ENCODE data around the gene ZDHHC3. TPM values are rescaled to one million over a fixed set of nuclear protein-coding genes. Genes with fewer than 3 reads are reported as not detected.
"Not testable (repeated sequence)": the region's sequence is repeated elsewhere in the genome, so short reads cannot be mapped to it uniquely, and the experiment has no call there.

The ZDHHC3 gene
- total and polyA plus RNA-seq, 2 experiments from 2014 or later: 60.3 to 62.0 TPM

DNA sequence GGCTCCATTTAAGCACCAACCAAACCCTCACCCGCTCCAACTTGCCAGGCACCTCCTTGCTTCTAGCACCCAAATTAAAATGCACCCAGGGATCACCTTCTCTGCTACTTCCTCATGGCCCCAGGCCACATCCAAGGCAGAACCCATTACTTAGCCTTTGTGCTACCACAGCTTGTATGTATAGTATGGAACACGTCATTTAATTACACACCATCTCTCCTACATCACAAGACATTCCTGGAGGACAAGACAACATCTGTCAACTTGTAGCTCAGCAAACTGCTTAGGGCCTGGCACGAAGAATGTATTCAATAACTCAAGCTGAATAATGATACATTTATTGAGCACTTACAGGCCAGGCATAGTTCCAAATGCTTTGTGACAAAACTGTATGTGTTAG, 23.3 kb downstream of the ZDHHC3 start:
- Histone ChIP-seq H3K4me2 (no peak overlapping the region), H3K9me3 (ENCODE audit: low read depth) (no peaks in the 10 kb centered on the region), H3K27me3 (no peaks in the 10 kb centered on the region), H2AFZ (no peak overlapping the region), H4K20me1 (ENCODE audit: insufficient read depth, poor library complexity, severe bottlenecking) (peaks cover 3% of the 10 kb centered on the region), H3K4me3 (no peak overlapping the region), H3K27ac (no peak overlapping the region), H3K79me2 (peaks cover 18% of the 10 kb centered on the region), H3K4me1 (ENCODE audit: insufficient read depth) (no peaks in the 10 kb centered on the region), H3K9me2 (replicated peaks; ENCODE audit: insufficient read depth) (no peaks in the 10 kb centered on the region), H3K36me3 (replicated peaks; ENCODE audit: insufficient read depth, low read depth) (no peaks in the 10 kb centered on the region)
- WGBS (ENCODE audit: low lambda C conversion rate, missing lambda C conversion rate): 95% methylated on average over 3 of the region's 3 CpGs
- TF ChIP-seq EZH2 (IDR thresholded peaks at IDR 0.05; ENCODE audit: borderline replicate concordance) (no peak), EZH2phosphoT487 (IDR thresholded peaks at IDR 0.05; ENCODE audit: low read depth, severe bottlenecking, unreplicated experiment) (no peak)
- TF ChIP-seq, protein P1, sequence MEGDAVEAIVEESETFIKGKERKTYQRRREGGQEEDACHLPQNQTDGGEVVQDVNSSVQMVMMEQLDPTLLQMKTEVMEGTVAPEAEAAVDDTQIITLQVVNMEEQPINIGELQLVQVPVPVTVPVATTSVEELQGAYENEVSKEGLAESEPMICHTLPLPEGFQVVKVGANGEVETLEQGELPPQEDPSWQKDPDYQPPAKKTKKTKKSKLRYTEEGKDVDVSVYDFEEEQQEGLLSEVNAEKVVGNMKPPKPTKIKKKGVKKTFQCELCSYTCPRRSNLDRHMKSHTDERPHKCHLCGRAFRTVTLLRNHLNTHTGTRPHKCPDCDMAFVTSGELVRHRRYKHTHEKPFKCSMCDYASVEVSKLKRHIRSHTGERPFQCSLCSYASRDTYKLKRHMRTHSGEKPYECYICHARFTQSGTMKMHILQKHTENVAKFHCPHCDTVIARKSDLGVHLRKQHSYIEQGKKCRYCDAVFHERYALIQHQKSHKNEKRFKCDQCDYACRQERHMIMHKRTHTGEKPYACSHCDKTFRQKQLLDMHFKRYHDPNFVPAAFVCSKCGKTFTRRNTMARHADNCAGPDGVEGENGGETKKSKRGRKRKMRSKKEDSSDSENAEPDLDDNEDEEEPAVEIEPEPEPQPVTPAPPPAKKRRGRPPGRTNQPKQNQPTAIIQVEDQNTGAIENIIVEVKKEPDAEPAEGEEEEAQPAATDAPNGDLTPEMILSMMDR (IDR thresholded peaks at IDR 0.05; ENCODE audit: poor library complexity): no peak
- no peak for DNase-seq (ENCODE audit: low spot score)

DNA sequence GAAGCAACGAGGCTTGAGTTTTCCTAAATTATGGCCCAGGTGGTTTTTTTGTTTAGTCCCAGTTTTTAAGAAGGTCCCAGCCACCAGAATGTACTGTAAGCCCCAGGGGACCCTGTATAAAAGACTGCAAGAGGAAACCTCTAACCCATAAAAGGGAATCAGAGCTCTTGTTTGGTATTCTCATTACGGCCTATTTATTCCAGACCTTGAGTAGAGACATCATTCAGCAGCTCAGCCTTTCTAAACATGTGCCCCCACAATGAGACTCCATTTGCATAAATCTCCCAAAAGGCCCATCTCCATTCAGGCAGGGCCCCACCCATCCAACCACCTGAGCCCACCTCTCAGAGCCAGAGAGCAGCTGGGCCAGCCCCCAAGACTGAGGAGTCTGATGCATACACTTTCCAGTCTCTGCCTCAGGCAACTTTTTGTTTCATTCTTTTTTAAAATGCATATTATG, 25.7 kb downstream of the ZDHHC3 start:
- no peak overlapping the region for H3K4me2 ChIP-seq
- H3K27me3 ChIP-seq: no peaks in the 10 kb centered on the region
- no peaks in the 10 kb centered on the region for H4K20me1 ChIP-seq (ENCODE audit: insufficient read depth, poor library complexity, severe bottlenecking)
- no peak for DNase-seq (ENCODE audit: low spot score)
- H3K4me1 ChIP-seq (ENCODE audit: insufficient read depth): no peaks in the 10 kb centered on the region
- no peak overlapping the region for H2AFZ ChIP-seq
- 82% methylated on average over 2 of the region's 2 CpGs for WGBS (ENCODE audit: low lambda C conversion rate, missing lambda C conversion rate)
- peaks cover 12% of the 10 kb centered on the region for H3K79me2 ChIP-seq
- no peaks in the 10 kb centered on the region for H3K9me3 ChIP-seq (ENCODE audit: low read depth)
- H3K27ac ChIP-seq: no peak overlapping the region
- no peaks in the 10 kb centered on the region for H3K9me2 ChIP-seq (replicated peaks; ENCODE audit: insufficient read depth)
- no peak overlapping the region for H3K4me3 ChIP-seq
- TF ChIP-seq EZH2 (IDR thresholded peaks at IDR 0.05; ENCODE audit: borderline replicate concordance) (no peak), EZH2phosphoT487 (IDR thresholded peaks at IDR 0.05; ENCODE audit: low read depth, severe bottlenecking, unreplicated experiment) (no peak)
- TF ChIP-seq, protein P1 (IDR thresholded peaks at IDR 0.05; ENCODE audit: poor library complexity): no peak
- no peaks in the 10 kb centered on the region for H3K36me3 ChIP-seq (replicated peaks; ENCODE audit: insufficient read depth, low read depth)

DNA sequence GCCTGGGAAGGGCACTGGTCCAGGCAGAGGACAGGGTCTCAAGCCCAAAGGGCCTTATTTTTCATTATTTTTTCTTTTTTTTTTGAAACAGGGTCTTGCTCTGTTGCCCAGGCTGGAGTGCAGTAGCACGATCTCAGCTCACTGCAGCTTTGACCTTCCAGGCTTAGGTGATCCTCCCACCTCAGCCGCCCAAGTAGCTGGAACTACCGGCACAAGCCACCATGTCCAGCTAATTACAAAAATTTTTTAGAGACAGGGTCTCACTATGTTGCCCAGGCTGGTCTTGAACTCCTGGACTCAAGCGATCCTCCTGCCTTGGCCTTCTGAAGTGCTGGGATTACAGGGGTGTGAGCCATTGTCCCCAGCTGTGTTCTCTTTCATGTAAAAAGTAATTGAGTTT, 26.2 kb downstream of the ZDHHC3 start:
- not testable (repeated sequence) for H3K36me3 ChIP-seq (replicated peaks; ENCODE audit: insufficient read depth, low read depth); H3K27ac ChIP-seq; H3K27me3 ChIP-seq; H3K9me3 ChIP-seq (ENCODE audit: low read depth); H2AFZ ChIP-seq; H3K4me3 ChIP-seq; H3K4me1 ChIP-seq (ENCODE audit: insufficient read depth); H4K20me1 ChIP-seq (ENCODE audit: insufficient read depth, poor library complexity, severe bottlenecking); DNase-seq (ENCODE audit: low spot score); H3K4me2 ChIP-seq; H3K9me2 ChIP-seq (replicated peaks; ENCODE audit: insufficient read depth)
- H3K79me2 ChIP-seq: peaks cover 12% of the 10 kb centered on the region
- WGBS (ENCODE audit: low lambda C conversion rate, missing lambda C conversion rate): 95% methylated on average over 4 of the region's 4 CpGs

DNA sequence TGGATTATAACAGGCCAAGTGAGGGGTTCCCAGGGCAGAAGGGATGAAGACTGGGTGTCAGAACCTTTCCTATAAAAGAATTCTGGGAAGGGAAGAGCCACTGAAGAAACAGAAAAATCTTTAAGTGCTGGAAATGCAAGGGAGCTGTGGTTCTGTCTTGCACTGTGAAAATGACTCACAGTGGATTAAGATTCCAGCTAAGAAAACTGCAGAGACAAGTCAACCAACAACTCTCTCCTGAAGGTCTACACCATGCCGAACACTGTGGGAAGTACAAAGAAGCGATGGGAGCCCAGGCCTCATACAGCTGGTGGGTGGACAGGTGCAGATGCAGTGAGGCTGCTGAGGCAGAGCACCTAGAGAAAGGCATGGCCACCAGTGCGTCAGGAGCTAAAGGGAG, 27.7 kb downstream of the ZDHHC3 start:
- 99% methylated on average over 3 of the region's 3 CpGs for WGBS (ENCODE audit: low lambda C conversion rate, missing lambda C conversion rate)
- Histone ChIP-seq H2AFZ (no peak overlapping the region), H3K9me2 (replicated peaks; ENCODE audit: insufficient read depth) (no peaks in the 10 kb centered on the region), H3K79me2 (peaks cover 8% of the 10 kb centered on the region), H3K4me3 (no peak overlapping the region), H3K4me1 (ENCODE audit: insufficient read depth) (no peaks in the 10 kb centered on the region), H3K27me3 (no peaks in the 10 kb centered on the region), H3K9me3 (ENCODE audit: low read depth) (no peaks in the 10 kb centered on the region), H3K4me2 (no peak overlapping the region), H3K36me3 (replicated peaks; ENCODE audit: insufficient read depth, low read depth) (no peaks in the 10 kb centered on the region), H4K20me1 (ENCODE audit: insufficient read depth, poor library complexity, severe bottlenecking) (no peaks in the 10 kb centered on the region), H3K27ac (no peak overlapping the region)
- no peak for DNase-seq (ENCODE audit: low spot score)
- TF ChIP-seq EZH2phosphoT487 (IDR thresholded peaks at IDR 0.05; ENCODE audit: low read depth, severe bottlenecking, unreplicated experiment) (no peak), EZH2 (IDR thresholded peaks at IDR 0.05; ENCODE audit: borderline replicate concordance) (no peak)
- TF ChIP-seq, protein P1 (IDR thresholded peaks at IDR 0.05; ENCODE audit: poor library complexity): no peak

Measured in hepatocyte (in vitro differentiated cells).